DMS53 treated with DMSO at 0.1 percent for 48 hours (cell line): ENCODE data around the gene STUM.
"Not testable (repeated sequence)": the region's sequence is repeated elsewhere in the genome, so short reads cannot be mapped to it uniquely, and the experiment has no call there.

Experiments
- DNase-seq: peaks from one replicate; lab custom pipeline; 2025; ENCODE audit not compliant: unreplicated experiment; lab: John Stamatoyannopoulos, UW

Gene STUM, protein sequence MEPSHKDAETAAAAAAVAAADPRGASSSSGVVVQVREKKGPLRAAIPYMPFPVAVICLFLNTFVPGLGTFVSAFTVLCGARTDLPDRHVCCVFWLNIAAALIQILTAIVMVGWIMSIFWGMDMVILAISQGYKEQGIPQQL

DNA sequence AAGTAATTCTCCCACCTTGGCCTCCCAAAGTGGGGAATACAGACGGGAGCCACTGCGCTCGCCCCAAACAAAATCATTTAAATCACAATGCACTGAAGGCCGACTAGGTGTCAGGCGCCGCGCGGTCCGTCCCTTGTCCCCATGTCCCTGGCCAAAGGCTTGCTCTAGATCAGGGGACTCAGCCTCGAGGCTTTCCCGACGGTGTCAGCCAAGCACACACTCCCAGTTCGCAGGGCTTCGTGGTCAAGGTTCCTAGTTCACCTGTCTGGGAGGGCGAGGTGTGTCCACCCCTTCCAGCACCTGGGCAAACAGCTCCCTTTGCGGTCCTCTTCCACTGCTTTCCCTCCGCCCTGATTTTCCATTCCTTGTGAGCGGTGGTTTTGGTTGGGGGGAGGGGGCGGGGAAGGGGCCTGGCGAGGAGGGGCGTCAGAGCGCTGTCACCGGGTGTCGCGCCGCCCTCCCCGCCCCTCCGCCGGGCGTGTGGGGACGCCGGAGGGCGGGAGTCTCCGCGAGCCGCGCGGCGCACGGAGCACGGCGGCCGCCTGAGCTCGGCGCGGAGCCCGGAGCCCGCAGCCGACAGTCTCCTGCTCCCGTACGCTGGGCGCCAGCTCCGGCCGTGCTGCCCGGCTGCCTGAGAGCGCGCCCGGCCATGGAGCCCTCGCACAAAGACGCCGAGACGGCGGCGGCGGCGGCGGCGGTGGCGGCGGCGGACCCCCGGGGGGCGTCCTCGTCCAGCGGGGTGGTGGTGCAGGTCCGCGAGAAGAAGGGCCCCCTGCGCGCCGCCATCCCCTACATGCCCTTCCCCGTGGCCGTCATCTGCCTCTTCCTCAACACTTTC lies at the start of gene STUM:
STUM (plus strand) TSS at position 509 of the 838 bp plus-strand sequence; CDS start at position 650, 141 bp downstream.
- peak; percentile 69 for DNase-seq

DNA sequence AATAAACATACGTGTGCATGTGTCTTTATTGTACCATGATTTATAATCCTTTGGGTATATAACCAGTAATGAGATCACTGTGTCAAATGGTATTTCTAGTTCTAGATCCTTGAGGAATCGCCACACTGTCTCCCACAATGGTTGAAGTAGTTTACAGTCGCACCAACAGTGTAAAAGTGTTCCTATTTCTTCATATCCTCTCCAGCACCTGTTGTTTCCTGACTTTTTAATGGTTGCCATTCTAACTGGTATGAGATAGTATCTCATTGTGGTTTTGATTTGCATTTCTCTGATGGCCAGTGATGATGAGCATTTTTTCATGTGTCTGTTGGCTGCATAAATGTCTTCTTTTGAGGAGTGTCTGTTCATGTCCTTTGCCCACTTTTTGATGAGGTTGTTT lies 48.9 kb upstream of the STUM start:
- DNase-seq = not testable (repeated sequence)

DNA sequence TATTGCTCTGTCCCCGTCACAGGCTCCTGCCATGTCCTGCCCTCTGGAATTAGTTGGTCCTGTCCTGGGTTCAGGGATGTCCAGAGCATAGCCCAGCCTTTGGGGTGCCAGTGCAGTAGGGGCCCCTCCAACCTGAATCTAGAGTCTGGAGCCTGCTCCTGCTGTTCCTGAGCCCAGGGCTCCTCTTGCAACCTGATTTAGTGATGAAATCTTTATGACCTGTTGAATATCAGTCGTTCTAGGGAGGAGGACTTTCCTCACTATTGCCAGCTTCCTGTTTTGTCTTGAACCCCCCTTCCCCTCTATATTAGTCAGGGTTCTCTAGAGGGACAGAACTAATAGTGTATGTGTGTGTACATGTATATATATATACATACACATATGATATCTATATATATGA lies 42.5 kb upstream of the STUM start:
- DNase-seq = no peak

DNA sequence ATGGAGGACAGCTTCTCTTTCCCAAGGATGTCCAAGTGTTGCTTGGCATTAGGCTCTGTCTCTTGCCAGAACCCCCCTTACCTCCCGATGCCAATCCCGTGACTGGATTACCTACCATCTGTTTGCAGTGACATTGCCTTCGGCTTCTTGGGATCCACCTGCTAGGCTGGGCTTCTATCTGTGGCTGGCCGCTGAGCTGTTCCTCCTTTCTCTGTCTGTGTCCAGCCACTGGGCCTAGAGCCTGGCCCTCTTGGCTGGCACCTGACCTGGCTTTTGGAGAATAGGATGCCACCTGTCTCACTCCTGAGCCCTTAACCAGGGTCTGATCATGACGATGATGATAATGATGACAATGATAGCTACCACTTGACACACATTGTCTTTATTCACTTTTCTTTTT lies 41.6 kb upstream of the STUM start:
- no peak for DNase-seq

DNA sequence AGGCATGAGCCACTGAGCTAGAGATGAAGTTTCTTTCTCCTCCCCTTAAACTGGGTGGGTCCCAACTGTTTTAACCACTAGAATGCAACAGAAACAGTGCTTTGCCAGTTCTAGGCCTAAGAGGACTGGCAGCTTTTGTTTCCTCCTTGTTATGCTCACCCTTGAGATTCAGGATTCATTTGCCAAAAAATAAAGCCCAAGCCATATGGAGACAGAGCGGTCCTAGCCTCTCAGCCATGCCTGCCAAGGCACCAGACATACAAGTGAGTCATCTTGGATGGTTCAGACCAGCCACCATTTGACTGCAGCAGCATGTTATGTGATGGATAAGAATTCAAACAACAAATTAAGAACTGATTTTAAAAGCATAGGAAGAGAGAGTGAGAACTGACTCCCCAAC lies 38.1 kb upstream of the STUM start:
- no peak for DNase-seq

DNA sequence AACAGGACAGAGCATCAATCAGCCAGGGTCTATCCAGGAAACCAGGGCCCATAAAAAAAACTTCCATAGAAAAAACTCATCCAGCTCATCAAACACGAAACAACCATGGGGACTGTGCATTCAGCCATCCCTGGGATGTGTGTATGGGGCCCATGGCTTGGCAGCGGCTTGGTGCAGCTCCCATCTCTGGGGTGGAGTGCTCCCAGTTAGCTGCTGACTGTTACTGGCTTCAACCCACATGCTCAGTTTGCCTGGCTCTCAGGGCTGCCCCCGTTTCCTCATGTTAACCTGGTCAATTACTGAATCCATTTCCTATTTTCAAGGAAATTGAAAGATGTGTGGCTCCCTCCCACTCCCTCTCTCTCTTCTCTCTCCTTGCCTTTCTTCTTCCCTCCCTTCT lies 37.3 kb upstream of the STUM start:
- no peak for DNase-seq

DNA sequence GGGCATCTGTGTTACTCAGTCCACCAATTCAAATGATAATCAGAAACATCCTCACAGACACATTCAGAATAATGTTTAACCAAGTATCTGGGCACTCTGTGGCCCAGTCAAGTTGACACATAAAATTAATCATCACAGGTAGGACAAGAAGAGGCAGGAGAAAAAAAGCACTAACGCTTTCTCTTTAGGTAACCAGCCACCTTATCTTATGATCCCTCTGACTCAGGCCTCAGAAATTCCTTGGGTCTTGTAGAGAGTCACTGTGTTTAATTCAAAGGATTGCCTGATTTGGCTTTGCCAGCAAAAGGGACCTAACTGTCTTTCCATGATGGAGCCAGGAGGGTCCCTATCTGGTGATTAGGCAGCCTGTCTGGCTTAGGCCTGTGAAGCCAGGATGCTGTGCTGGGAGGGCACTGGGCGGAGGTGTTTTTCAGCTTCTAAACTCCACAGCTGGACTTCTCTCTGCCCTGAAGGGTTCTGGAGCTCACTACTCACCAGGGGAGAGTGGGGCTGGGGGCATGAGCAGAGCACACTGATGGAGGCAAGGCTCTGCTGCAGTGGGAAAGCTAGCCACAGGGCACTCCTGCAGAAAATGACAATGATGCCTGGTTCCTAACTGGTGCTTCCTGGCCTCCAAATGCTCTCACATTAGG lies 36.4 kb upstream of the STUM start:
- DNase-seq = no peak

DNA sequence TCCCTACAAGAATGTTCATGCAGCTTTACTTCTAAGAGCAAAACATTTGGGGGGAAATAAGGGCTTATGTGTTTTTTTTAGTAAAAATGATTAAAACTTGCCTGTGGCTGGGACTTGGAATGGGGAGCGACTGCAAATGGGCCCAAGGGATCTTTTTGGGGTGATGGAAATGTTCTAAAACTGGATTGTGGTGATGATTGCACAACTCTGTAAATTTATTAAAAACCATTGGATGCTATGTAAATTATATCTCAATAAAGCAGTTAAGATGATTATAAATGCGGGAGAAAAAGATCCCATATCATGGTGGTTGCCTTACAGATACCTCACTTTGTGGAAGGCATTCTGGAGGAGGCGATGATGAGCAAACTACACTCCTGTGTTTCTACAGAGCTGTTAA lies 30.2 kb upstream of the STUM start:
- no peak for DNase-seq

DNA sequence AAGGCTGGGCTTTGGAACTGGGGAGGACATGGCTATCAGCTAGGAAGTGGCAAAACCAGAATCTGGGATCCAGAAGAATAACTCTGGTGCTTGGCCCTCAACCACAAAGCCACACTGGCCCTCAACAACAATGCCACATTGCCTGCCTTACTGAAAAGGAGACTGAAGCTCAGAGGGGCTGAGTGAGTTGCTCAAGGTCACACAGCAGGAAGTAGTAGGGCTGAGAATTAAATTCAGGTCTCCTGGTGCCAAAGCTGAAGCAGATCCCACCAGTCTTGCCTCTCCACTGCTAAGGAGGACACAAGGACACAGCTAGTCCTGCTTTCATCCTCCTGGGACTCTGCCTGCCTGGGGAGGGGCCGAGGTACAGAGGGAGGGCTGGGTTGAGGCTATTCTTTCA lies 29.4 kb upstream of the STUM start:
- DNase-seq = no peak

DNA sequence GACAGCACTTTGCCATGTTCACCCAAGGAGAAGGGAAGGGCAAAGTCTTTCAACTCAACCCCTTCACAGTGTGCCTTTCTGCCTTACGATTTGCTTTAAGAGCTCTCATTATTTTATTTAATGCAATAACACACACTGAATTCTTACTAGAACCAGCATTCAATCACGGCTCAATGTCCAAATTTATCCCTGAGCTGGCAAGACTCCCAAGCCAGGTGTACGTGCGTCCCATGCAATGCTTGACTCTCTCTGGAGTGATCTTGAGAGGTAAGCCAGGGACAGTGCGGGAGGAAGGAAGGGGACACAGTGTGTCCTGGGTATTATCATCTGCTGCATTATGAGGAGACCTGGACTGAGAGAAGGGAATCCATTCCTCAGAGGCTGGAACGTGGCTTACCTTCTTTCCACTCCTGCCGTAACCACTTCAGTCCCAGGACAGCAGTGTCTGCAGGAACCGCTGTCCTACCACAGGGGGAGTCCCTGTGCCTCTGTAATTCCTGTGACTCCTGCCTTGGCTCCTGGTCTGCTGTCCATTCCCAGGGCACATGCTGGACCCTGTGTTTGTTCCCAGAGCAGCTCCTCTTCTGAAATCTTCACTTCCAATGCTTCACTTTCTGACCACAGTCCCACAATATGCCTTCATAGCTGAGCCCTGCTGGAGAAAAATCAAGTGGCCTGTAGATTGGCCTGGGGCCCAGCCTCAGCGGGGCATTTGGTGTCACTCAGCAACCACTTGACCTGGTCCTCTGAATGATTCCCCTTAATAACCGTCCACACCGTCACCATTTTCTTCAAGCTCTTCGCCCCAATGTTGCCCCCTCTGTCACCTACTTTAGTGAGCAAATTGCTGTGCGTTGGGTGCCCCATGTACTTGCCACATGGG lies 28.6 kb upstream of the STUM start:
- DNase-seq = no peak

DNA sequence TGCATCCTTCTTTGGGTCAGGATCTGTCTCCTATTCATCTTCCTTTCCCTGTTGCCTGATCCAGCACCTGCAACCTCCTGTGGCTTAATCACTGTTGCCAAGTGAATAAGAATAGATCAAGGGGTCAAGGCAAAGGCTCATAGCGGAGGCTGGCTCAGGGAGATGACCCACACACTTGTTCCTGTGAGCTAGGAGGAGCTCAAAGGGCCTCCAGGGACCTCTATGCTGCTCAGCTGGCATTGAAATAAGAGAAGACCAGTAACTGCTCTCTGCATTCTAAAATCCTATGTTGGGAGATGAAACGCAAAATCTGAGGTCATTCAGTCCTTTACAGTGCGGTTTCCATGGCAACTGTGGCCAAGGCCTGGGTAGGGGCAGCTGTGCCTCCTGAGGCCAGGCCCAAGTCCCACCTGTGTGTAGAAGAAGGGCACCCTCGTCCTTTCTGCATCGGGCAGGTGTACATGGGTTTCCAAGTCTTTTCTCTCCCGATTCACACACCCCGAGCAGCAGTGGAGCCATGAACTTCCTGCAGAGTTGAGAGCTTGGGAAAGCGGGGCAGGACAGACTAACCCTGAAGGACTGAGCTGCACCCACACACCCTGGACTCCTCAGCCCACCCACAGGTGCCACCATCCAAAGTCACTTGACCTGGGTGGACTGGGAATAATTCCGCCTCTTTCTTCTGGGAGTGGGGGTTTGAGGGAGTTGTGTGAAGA lies 27.8 kb upstream of the STUM start:
- DNase-seq = no peak

DNA sequence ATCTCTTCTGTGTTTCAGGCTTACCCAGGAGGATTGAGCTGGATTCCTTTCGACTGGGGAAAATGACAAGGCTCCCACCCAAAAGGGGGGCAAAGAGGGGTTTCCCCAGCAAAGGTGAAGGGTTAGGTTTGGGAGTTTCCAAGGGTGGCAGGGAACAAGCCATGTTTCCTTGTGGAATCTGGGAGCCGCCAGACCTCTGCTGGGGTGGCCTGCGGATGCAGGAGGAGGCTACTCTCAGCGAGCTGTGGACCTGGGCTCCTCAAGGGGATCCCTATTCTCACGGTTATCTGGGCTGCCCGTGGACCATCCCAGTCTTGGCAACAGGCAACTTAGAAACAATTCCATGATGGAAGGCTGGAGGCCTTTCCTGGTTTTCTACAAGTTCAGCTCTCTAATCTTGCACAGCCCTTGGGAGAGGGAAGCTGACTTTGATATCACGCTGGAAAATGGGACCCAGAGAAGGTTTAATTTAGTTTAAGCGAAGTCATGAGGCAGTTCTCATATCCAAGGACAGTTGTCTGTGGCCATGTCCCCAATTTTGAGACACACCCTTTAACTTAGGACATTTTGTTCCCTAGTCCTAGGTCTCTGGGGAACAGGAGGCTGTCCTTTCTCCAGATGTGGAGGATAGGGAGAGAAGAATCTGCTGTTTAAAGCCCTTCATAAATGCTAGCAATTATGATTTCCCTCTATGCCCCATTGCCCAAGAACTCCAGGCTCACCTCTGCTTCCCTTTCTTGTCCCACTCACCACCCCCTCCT lies 24.7 kb upstream of the STUM start:
- DNase-seq = no peak

DNA sequence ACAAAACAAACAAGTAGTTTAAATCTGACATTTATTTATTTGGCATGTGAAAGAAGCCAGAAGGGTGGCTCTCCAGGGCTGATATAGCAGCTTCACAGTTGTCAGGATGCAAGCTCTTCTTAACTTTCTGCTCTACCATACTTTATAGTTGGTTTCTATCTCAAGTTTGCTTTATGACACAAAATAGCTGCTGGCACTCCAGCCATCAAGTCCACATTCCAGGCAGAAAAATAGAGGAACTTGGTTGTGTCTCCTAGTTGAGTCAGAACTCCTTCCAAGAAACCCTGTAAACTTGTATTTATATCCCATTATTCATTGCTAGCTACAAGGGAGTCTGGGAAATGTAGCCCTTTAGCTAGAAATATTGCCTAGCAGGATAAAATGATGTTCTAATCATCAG lies 24.0 kb upstream of the STUM start:
- no peak for DNase-seq

DNA sequence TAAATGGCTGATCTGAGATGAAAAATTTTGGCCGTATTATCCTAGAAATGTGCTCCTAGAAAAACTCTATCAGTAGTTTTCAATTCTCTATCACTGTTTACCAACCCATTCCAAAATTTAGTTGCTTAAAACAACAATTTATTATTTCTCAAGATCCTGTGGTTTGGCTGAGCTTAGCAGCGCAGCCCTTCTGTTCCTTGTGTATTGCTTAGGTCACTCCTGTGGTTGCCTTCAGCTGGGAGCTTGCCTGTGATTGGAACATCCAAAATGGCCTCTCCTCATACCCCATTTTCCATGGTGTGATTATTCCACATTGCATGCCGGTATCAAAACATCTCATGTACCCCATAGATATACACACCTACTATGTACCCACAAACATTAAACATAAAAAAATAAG lies 22.8 kb upstream of the STUM start:
- DNase-seq = no peak

DNA sequence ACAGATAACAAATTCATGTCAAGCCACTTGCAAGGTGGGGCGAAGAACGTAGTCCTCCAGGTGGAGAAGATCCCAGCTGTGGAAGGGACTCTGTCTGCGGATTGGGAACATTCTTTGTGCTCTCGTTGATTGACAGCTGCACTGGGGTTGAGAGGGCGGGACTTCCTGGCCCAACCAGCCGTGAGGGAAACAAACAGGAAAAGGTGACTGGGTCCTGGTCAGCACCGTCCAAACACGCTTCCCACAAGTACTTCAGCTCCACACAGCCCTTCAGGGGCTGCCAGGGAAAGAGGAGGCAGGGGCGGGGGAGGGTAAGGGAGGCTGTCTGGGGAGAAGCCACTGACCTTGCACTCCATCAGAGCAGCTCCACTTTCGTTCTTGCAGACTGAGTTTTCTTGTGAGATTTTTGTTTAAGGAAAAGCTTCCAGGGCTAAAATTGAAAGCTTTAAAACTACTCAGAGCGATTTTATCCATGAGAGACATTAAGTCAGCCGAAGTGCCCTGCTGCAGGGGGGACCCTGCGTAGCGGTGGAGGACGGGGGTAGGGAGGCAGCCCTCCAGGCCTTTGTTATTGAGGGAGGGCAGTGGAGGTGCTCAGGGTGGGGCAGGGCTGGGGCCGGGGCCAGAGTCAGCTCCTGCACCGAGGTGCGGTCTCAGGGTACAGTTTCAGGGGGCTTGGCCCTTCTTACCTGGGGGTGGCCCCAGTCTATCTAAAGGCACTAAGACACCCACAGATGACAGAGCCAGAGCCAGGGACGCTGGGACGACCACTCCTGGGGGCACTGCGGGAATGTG lies 21.6 kb upstream of the STUM start:
- peak; percentile 73 for DNase-seq

DNA sequence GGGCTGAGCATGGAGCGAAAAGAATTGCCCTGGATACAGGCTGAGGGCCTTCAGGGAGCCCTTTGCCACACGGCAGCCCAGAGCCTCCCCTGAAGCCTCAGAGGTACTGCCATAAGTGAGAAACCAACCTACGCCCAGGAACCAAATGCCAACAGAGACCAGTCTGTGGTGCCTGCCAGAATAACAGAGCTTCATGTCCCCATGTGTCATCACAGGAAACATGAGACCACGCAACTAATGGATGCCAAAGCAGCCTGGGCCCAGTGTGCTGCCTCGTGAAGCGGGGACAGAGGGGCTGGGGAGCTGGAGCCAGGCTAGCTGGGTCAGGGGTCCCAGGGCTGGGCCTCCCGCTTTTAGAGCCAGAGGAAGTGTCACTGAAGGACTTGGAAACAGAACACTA lies 18.7 kb upstream of the STUM start:
- no peak for DNase-seq

DNA sequence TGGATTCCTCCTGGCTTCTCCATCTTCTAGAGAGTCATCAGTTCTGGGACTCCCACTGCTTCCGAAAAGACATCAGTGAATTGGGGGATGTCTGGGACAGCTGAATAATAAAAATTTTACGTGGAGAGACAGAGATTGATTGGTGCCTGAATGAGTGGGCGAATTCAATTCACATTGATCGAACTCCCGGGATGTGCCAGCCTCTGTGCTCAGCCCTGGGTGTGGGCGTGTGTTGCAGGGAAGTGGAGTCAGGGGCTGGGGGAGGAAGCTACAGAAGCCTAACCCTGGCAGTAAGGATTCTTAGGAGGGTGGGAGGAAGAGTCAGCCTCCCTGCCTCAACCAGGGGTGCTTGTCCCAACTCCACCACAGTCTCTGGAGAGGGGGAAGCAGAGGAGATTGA lies 18.0 kb upstream of the STUM start:
- no peak for DNase-seq

DNA sequence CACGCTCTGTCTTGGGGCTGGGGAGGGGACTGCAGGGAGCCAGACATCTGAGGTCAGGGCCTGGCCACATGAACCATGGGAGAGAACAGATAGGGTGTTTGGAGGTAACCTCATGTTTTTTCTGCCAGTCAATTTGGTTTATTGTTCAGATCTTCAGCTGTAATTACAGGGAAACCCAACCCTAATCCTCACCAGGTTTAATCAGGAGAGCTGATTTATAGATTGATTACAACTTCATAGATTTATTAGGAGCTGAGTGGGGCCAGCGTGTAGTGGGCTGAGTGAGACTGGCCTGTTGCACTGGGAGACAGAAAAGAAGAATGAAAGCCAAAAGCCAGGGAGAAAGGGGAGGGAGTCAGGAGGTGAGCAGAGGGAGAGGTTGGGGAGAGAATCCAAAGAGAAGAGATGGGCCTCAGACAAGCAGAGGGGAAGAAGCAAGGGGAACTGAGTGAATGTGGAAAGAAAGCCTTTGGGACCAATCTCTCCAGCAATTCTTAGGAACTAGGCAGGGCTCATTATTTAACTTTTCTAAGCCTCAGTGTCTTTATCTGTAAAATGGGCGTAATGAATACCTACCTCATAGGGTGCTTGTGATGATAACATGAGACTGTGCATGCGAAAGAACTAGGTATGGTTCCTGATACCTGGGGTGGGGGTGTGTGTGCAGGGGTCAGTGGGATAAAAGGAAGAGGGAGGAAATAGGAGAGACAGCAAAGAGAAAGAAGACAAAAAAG lies 17.0 kb upstream of the STUM start:
- DNase-seq = no peak

DNA sequence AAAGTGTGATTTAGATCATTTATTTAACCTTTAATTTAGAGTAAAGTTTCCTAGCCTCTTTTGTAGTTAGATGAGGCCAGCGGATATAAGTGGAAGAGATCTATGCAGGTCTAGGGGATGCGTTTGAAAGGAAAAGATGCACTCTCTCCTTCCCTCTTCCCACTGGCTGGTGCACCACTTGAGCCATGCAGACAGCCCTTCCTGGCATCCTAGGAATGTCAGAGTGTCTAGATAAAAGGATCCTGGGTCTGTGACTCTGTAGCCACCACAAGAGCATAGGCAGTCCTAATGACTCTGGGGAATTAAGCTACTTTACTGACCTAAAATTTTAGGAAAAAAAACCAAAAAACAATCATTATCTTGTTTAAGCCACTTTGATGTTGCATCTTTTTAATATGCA lies 16.0 kb upstream of the STUM start:
- no peak for DNase-seq
